B cell (primary cell): Measurements from ENCODE around the gene LPCAT3. TPM values are rescaled to one million over a fixed set of nuclear protein-coding genes. Genes with fewer than 3 reads are reported as not detected.

Source experiments
- ATAC-seq: fragments of 200-7000 bp; cut with Tn5 transposase; one replicate; pipeline ENCODE4 v1.10.0; 2021; ENCODE audit warnings: low read depth, mild to moderate bottlenecking, moderate number of reproducible peaks, moderate library complexity
- CTCF ChIA-PET: fragments of 350-600 bp; sonication (Branson Sonifier 250); formaldehyde crosslinking; loops from one replicate; lab custom pipeline; 2021; ENCODE audit warnings: antibody characterized with exemption, inconsistent platforms; lab: Charles Lee
- POLR2A ChIA-PET: fragments of 350-600 bp; sonication (Branson Sonifier 250); formaldehyde crosslinking; loops from one replicate; lab custom pipeline; 2021; ENCODE audit warnings: antibody characterized with exemption; lab: Charles Lee
- DNase-seq: peaks from one replicate; pipeline ENCODE4 v3.0.0; 2013
- H2AFZ ChIP-seq: 2 replicates; pipeline ENCODE4 v1.6.1; 2012; ENCODE audit warnings: mild to moderate bottlenecking, low read depth, low read length; ENCODE audit not compliant: insufficient read depth, poor library complexity, severe bottlenecking
- H3K27ac ChIP-seq, 2 donors: 1 replicate in 1 of 2; 2 replicates in 1 of 2; pipeline ENCODE4 v1.5.1; 2012 to 2013; ENCODE audit warnings: low read length in 2 of 2, mild to moderate bottlenecking in 2 of 2, moderate library complexity in 1 of 2
- H3K27me3 ChIP-seq, 4 experiments: fragments of 200-600 bp in 1 of 4; sonication (generic) in 1 of 4; replicated peaks in 1 of 4; 1 replicate in 2 of 4; 2 replicates in 2 of 4; pipeline versions ENCODE4 v1.6.1 to v1.7.0; 2013 to 2016; ENCODE audit warnings: low read length in 3 of 4, mild to moderate bottlenecking in 2 of 4, mixed read lengths in 1 of 4, moderate library complexity in 1 of 4; ENCODE audit not compliant: insufficient read depth in 4 of 4, control insufficient read depth in 3 of 4; ENCODE audit errors: control extremely low read depth in 1 of 4
- H3K36me3 ChIP-seq, 2 experiments: replicated peaks in 1 of 2; 1 replicate in 1 of 2; 2 replicates in 1 of 2; pipeline versions ENCODE4 v1.6.1 to v1.7.1; 2013; ENCODE audit warnings: low read length in 1 of 2; ENCODE audit not compliant: insufficient read depth in 2 of 2, control insufficient read depth in 1 of 2; ENCODE audit errors: control extremely low read depth in 1 of 2, extremely low read depth in 1 of 2
- H3K4me1 ChIP-seq, 2 donors: fragments of 200-600 bp in 1 of 2; sonication (generic) in 1 of 2; 1 replicate in 1 of 2; 2 replicates in 1 of 2; pipeline versions ENCODE4 v1.5.1 to v1.6.1; 2013 to 2017; ENCODE audit warnings: low read length in 2 of 2; ENCODE audit not compliant: control insufficient read depth in 2 of 2, insufficient read depth in 2 of 2
- H3K4me2 ChIP-seq: replicated peaks from 2 replicates; pipeline ENCODE3; 2012; ENCODE audit warnings: mild to moderate bottlenecking, low read depth, low read length; ENCODE audit not compliant: poor library complexity, severe bottlenecking
- H3K4me3 ChIP-seq, 5 experiments: fragments of 200-600 bp in 1 of 5; sonication (generic) in 1 of 5; 1 replicate in 3 of 5; 2 replicates in 2 of 5; pipeline versions ENCODE4 v1.5.1 to v1.7.0; 2011 to 2016; ENCODE audit warnings: low read length in 4 of 5, mild to moderate bottlenecking in 4 of 5, low read depth in 2 of 5, control low read depth in 1 of 5, moderate library complexity in 1 of 5; ENCODE audit not compliant: insufficient read depth in 1 of 5; ENCODE audit errors: control extremely low read depth in 1 of 5, extremely low read depth in 1 of 5
- H3K79me2 ChIP-seq: fragments of 200-600 bp; sonication (generic); one replicate; pipeline ENCODE4 v1.6.0; 2016; ENCODE audit warnings: low read length; ENCODE audit not compliant: control insufficient read depth, insufficient read depth
- H3K9ac ChIP-seq: fragments of 200-600 bp; sonication (generic); 2 replicates; pipeline ENCODE4 v1.6.1; 2017; ENCODE audit warnings: mild to moderate bottlenecking, low read length, moderate library complexity
- H3K9me3 ChIP-seq, 3 donors: one replicate each; pipeline versions ENCODE4 v1.6.1 to v1.7.1; 2013; ENCODE audit warnings: low read length in 2 of 3; ENCODE audit not compliant: control insufficient read depth in 2 of 3, insufficient read depth in 1 of 3; ENCODE audit errors: control extremely low read depth in 1 of 3
- H4K20me1 ChIP-seq: 2 replicates; pipeline ENCODE4 v1.6.0; 2012; ENCODE audit warnings: mild to moderate bottlenecking, low read length; ENCODE audit not compliant: insufficient read depth, control insufficient read depth, poor library complexity, severe bottlenecking
- H3K27ac Mint-ChIP-seq: one replicate; pipeline ENCODE4 v1.8.0; 2021; ENCODE audit warnings: mixed read lengths
- H3K27me3 Mint-ChIP-seq: one replicate; pipeline ENCODE4 v1.8.0; 2021; ENCODE audit warnings: mixed read lengths
- H3K4me1 Mint-ChIP-seq: one replicate; pipeline ENCODE4 v1.8.0; 2021; ENCODE audit warnings: mixed read lengths
- H3K4me3 Mint-ChIP-seq: one replicate; pipeline ENCODE4 v1.8.0; 2021; ENCODE audit warnings: mixed read lengths
- H3K9me3 Mint-ChIP-seq: one replicate; pipeline ENCODE4 v1.8.0; 2022; ENCODE audit warnings: mixed read lengths; ENCODE audit not compliant: insufficient read depth
- EZH2 ChIP-seq: IDR thresholded peaks from 2 replicates; pipeline ENCODE4 v1.6.1; 2012; ENCODE audit warnings: borderline replicate concordance, low read depth, mild to moderate bottlenecking, moderate library complexity, low read length; ENCODE audit not compliant: insufficient read depth, poor library complexity, severe bottlenecking
- WGBS: methylation state at CpG from one replicate; pipeline ENCODE4 v1.1.5; 2013; ENCODE audit warnings: missing lambda C conversion rate; ENCODE audit not compliant: insufficient coverage; 5-methylcytosine and 5-hydroxymethylcytosine counted together
- intact Hi-C: fragments of 100-400 bp; cut with micrococcal nuclease; formaldehyde crosslinking; loops from one replicate; pipeline ENCODE4 v1.10.0; 2022
- polyA plus RNA-seq: library from polyadenylated mRNA; depleted of rRNA; stranded (reverse); fragments of >200 nt; gene quantifications from 2 replicates; pipeline ENCODE4 v1.2.3, GENCODE V29; 2012
- total RNA-seq, 2 donors: library from RNA; stranded (reverse); fragments of 120-200 nt in 1 of 2; gene quantifications; 1 replicate in 1 of 2; 2 replicates in 1 of 2; pipeline versions ENCODE4 v1.2.3 to v1.2.4, GENCODE V29; 2013 to 2022
- TF ChIP-seq, protein P1 (sequence below): fragments of 200-600 bp; IDR thresholded peaks from one replicate; pipeline ENCODE4 v1.8.0; 2022; ENCODE audit warnings: antibody characterized with exemption, mild to moderate bottlenecking

The LPCAT3 gene
- total and polyA plus RNA-seq, 2 donors (not counting 1 experiment from before 2014, with no cell fraction given) = 17.6 to 26.2 TPM

DNA sequence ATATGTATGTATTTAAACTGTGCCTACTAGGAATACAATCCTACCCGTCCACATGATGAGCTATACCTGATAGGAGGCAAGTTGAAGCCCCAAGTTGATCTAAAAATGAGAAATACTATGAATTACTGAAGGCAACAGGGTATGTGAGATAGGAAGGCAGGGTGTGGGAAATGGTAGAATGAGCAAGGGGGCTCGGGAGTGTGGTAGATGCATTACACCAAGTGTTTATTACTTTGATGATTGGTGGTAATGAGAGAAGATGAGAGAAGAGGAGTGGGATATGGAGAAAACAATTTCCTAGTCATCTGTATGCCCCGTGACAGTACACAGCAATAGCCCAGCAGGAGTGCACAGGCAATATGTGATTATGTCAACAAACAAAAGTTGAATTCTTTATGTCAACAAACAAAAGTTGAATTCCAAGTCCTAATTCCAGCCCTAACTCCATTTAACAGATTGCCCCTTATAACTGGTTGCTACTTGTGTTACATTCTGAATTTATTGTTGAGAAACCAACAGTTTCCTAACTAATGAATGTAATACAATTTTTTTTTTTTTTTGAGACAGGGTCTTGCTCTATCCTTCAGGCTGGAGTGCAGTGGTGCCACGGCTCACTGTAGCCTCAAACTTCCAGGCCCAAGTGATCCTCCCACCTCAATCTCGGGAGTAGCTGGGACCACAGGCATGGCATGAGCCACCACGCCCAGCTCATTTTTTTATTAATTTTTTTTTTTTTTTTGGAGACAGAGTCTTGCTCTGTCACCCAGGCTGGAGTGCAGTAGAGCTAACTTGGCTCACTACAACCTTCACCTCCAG is 2.5 kb downstream of the LPCAT3 start:
- H3K36me3 ChIP-seq = peaks cover 0 to 7% of the 10 kb centered on the region in 2 experiments
- H3K27ac Mint-ChIP-seq = no peak overlapping the region
- TF ChIP-seq, protein P1, sequence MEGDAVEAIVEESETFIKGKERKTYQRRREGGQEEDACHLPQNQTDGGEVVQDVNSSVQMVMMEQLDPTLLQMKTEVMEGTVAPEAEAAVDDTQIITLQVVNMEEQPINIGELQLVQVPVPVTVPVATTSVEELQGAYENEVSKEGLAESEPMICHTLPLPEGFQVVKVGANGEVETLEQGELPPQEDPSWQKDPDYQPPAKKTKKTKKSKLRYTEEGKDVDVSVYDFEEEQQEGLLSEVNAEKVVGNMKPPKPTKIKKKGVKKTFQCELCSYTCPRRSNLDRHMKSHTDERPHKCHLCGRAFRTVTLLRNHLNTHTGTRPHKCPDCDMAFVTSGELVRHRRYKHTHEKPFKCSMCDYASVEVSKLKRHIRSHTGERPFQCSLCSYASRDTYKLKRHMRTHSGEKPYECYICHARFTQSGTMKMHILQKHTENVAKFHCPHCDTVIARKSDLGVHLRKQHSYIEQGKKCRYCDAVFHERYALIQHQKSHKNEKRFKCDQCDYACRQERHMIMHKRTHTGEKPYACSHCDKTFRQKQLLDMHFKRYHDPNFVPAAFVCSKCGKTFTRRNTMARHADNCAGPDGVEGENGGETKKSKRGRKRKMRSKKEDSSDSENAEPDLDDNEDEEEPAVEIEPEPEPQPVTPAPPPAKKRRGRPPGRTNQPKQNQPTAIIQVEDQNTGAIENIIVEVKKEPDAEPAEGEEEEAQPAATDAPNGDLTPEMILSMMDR = no peak
- TF ChIP-seq EZH2 = no peak
- intact Hi-C loops = loop anchor here (5.0 kb wide), 1 partner anchor 77 kb away; the partner anchor contains the start of gene C1R
- H3K4me3 Mint-ChIP-seq = no peak overlapping the region
- no peak overlapping the region for H3K27ac ChIP-seq
- no peaks in the 10 kb centered on the region for H3K9me3 ChIP-seq
- DNase-seq (no peak), ATAC-seq (no peak)
- peaks cover 7 to 17% of the 10 kb centered on the region in 2 donors for H3K4me1 ChIP-seq
- no peaks in the 10 kb centered on the region for H3K27me3 Mint-ChIP-seq
- H3K27me3 ChIP-seq = no peaks in the 10 kb centered on the region
- POLR2A ChIA-PET = no interaction called here
- H3K9ac ChIP-seq = no peak overlapping the region
- no peak overlapping the region for H3K4me3 ChIP-seq
- H3K79me2 ChIP-seq = peaks cover 53% of the 10 kb centered on the region
- H3K9me3 Mint-ChIP-seq = no peaks in the 10 kb centered on the region
- peaks cover 18% of the 10 kb centered on the region for H3K4me1 Mint-ChIP-seq
- CTCF ChIA-PET = interaction anchor here (1.7 kb wide), 1 partner anchor 51 kb away, joined by 4 read pairs; no protein-coding TSS in a partner anchor
- 90% methylated on average over 2 of the region's 6 CpGs for WGBS
- H2AFZ ChIP-seq = no peak overlapping the region
- H4K20me1 ChIP-seq = peaks cover 10% of the 10 kb centered on the region
- no peak overlapping the region for H3K4me2 ChIP-seq

DNA sequence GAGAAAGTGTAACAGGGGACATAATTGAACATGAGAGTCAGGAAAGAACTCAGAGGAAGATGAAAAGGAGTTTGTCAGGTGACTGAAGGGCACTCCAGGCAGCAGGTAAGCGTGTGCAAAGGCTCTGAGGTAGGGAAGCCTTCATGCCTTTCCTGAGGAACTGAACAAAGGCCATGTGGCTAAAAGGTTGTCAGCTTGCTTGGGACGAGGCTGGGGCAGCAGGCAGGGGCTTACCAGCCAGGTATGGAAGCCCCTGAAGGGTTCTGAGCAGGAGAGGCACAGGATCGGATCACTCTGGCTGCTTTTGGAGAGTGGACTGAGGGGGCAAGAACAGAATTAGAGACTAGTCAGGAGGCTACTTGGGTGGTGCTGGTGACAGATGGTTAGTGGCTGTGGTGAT is 5.2 kb downstream of the LPCAT3 start:
- WGBS = 97% methylated on average over 3 of the region's 3 CpGs
- ChIA-PET POLR2A (no interaction called here), CTCF (interaction anchor here (1.8 kb wide), 1 partner anchor 9 kb away, joined by 4 read pairs; no protein-coding TSS in a partner anchor)
- Mint-ChIP-seq H3K4me1 (peaks cover 17% of the 10 kb centered on the region), H3K9me3 (no peaks in the 10 kb centered on the region), H3K27ac (no peak overlapping the region), H3K4me3 (no peak overlapping the region), H3K27me3 (no peaks in the 10 kb centered on the region)
- Histone ChIP-seq H4K20me1 (peaks cover 10% of the 10 kb centered on the region), H3K4me1 (peaks cover 7 to 11% of the 10 kb centered on the region in 2 donors), H3K27ac (no peak overlapping the region), H3K79me2 (peaks cover 72% of the 10 kb centered on the region), H3K36me3 (peaks cover 0 to 11% of the 10 kb centered on the region in 2 experiments), H3K4me2 (no peak overlapping the region), H3K9me3 (no peaks in the 10 kb centered on the region), H3K27me3 (no peaks in the 10 kb centered on the region), H3K9ac (no peak overlapping the region), H3K4me3 (no peak overlapping the region), H2AFZ (no peak overlapping the region)
- ATAC-seq (no peak), DNase-seq (no peak)
- intact Hi-C loops = no loop called here
- TF ChIP-seq EZH2 = no peak
- TF ChIP-seq, protein P1 = no peak
